ENCODE measurements around the gene NOL3. TPM values are rescaled to one million over a fixed set of nuclear protein-coding genes. Genes with fewer than 3 reads are reported as not detected.

Gene NOL3
- total and polyA plus RNA-seq, 2 of the 13 experiments (the other 11 are each of a cell fraction or from before 2014, with no cell fraction given), result 5.7 to 20.5 TPM

DNA sequence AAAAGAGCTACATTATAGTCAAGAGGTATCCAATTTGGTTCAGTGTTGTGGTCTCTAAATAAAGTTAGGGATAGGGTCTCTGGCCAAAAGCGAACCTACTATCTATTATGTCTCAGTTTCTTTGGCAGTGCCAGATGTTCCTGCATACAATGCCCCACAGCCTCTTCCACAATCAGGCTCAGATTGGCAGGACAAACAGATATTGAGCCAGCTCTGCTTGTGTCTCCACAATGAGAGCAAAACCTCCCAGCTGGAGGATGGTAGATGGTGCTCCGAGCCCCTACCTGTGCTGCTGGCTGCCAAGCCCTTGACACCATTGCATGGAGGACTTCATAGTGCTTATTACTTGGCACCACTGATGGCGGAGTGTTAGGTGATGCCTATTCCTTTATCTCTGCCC lies 40.9 kb upstream of the NOL3 start:
- ChIA-PET CTCF (ENCODE audit: low intra/inter-chr PET ratio, low total read pairs) (no interaction called here), POLR2A (interaction anchor here (0.6 to 3.5 kb wide), 6 partner anchors 9 to 107 kb away, joined by 3 to 16 read pairs (median 5); partner anchors contain the start of genes B3GNT9 and CBFB)
- Histone ChIP-seq H3K4me3 (replicated peaks in 1 of 3; ENCODE audit: insufficient read depth in 1 of 3, low read depth in 2 of 3, low read length in 3 of 3) (no peak overlapping the region), H3K4me2 (ENCODE audit: low read depth, low read length) (no peak overlapping the region), H3K4me1 (ENCODE audit: insufficient read depth, low read length) (no peaks in the 10 kb centered on the region; the same call in 1 of the 2 replicates), H3K9me3 (ENCODE audit: low read length) (no peaks in the 10 kb centered on the region), H2AFZ (ENCODE audit: low read length) (no peak overlapping the region), H3K36me3 (replicated peaks in 1 of 2; ENCODE audit: control insufficient read depth in 1 of 2, insufficient read depth in 2 of 2, low read length in 2 of 2) (peaks cover 58 to 84% of the 10 kb centered on the region in 2 experiments), H3K9ac (ENCODE audit: insufficient read depth, low read depth, low read length) (no peak overlapping the region), H4K20me1 (ENCODE audit: insufficient read depth, low read length) (peaks cover 14% of the 10 kb centered on the region), H3K27me3 (ENCODE audit: control insufficient read depth in 1 of 2, insufficient read depth in 2 of 2, low read length in 2 of 2) (no peaks in the 10 kb centered on the region), H3K79me2 (ENCODE audit: insufficient read depth, low read length) (peaks cover 19% of the 10 kb centered on the region), H3K27ac (ENCODE audit: extremely low read length, insufficient read depth, low read length) (no peak overlapping the region)
- ATAC-seq (peak; percentile 22; the same call in 2 of the 3 replicates), FAIRE-seq (no peak), DNase-seq (ENCODE audit: low spot score) (no peak)
- BruUV-seq (replicated peaks), result no TSS peak
- WGBS (ENCODE audit: low lambda C conversion rate), result 97% methylated on average over 3 of the region's 3 CpGs
- in situ Hi-C loops (cut with HindIII; ENCODE audit: extremely low pct_ligation_motif_present, low pct_unique_long_range_greater_than_20kb) (no loop called here), intact Hi-C loops (cut with micrococcal nuclease; ENCODE audit: unreplicated experiment) (no loop called here)
- TF ChIP-seq RBFOX2 (IDR thresholded peaks at IDR 0.05; ENCODE audit: low read depth, low read length) (0 out of 2 replicates have a peak, but pooled peaks have one; percentile 13), SMC3 (IDR thresholded peaks at IDR 0.05; ENCODE audit: low read length) (no peak), E2F1 (CRISPR knock-in tag; IDR thresholded peaks at IDR 0.05) (no peak), ZFP36L1 (CRISPR knock-in tag; IDR thresholded peaks at IDR 0.05) (no peak), ZNF441 (CRISPR knock-in tag; IDR thresholded peaks at IDR 0.05; ENCODE audit: borderline replicate concordance) (no peak)

DNA sequence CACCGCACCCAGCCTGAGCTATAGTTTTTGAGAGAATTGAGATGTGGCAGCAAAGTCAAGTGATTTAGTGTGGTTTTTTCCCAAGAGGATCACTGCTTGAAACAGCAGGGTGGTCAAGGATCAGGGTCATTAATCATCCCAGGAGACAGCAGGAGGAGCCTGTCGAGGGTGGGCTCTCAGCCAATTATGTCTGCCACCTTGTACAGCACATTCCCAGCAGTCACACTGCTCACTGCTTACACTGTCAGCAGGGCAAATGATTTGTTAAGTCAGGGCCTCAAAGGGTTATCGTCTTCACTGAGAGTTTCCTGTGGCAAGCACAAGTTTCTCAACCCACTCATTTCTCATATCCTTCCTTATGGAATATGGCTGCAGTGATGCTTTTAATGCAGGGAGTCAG lies 32.7 kb upstream of the NOL3 start:
- Histone ChIP-seq H3K36me3 (replicated peaks in 1 of 2; ENCODE audit: control insufficient read depth in 1 of 2, insufficient read depth in 2 of 2, low read length in 2 of 2) (peaks cover 68 to 96% of the 10 kb centered on the region in 2 experiments), H3K27me3 (ENCODE audit: control insufficient read depth in 1 of 2, insufficient read depth in 2 of 2, low read length in 2 of 2) (no peaks in the 10 kb centered on the region), H4K20me1 (ENCODE audit: insufficient read depth, low read length) (no peaks in the 10 kb centered on the region), H3K4me1 (ENCODE audit: insufficient read depth, low read length) (no peaks in the 10 kb centered on the region), H3K9ac (ENCODE audit: insufficient read depth, low read depth, low read length) (no peak overlapping the region), H3K4me3 (replicated peaks in 1 of 3; ENCODE audit: insufficient read depth in 1 of 3, low read depth in 2 of 3, low read length in 3 of 3) (no peak overlapping the region), H3K9me3 (ENCODE audit: low read length) (no peaks in the 10 kb centered on the region), H3K27ac (ENCODE audit: extremely low read length, insufficient read depth, low read length) (no peak overlapping the region), H3K4me2 (ENCODE audit: low read depth, low read length) (no peak overlapping the region), H2AFZ (ENCODE audit: low read length) (no peak overlapping the region), H3K79me2 (ENCODE audit: insufficient read depth, low read length) (no peaks in the 10 kb centered on the region)
- no TSS peak for BruUV-seq (replicated peaks)
- ChIA-PET CTCF (ENCODE audit: low intra/inter-chr PET ratio, low total read pairs) (no interaction called here), POLR2A (interaction anchor here (1.6 kb wide), 1 partner anchor 21 kb away, joined by 3 read pairs; no protein-coding TSS in a partner anchor)
- ATAC-seq (no peak), FAIRE-seq (no peak), DNase-seq (ENCODE audit: low spot score) (no peak)
- in situ Hi-C loops (cut with HindIII; ENCODE audit: extremely low pct_ligation_motif_present, low pct_unique_long_range_greater_than_20kb) (no loop called here), intact Hi-C loops (cut with micrococcal nuclease; ENCODE audit: unreplicated experiment) (no loop called here)
- TF ChIP-seq ZNF552 (CRISPR knock-in tag; IDR thresholded peaks at IDR 0.05; ENCODE audit: borderline replicate concordance) (no peak), MEIS2 (CRISPR knock-in tag; IDR thresholded peaks at IDR 0.05) (peak; percentile 47; the same call in 1 of the 2 replicates), HOXA5 (CRISPR knock-in tag; IDR thresholded peaks at IDR 0.05) (peak; percentile 86; the same call in 1 of the 2 replicates), TCF12 (IDR thresholded peaks at IDR 0.05) (no peak), TCF12 (CRISPR knock-in tag; IDR thresholded peaks at IDR 0.05) (no peak), HNRNPK (IDR thresholded peaks at IDR 0.05; ENCODE audit: low read depth, low read length, poor library complexity, severe bottlenecking) (no peak), MXI1 (IDR thresholded peaks at IDR 0.05; ENCODE audit: borderline replicate concordance, low read depth, low read length) (no peak), ZNF530 (CRISPR knock-in tag; IDR thresholded peaks at IDR 0.05; ENCODE audit: low read depth) (no peak)
- TF ChIP-seq, protein P1, sequence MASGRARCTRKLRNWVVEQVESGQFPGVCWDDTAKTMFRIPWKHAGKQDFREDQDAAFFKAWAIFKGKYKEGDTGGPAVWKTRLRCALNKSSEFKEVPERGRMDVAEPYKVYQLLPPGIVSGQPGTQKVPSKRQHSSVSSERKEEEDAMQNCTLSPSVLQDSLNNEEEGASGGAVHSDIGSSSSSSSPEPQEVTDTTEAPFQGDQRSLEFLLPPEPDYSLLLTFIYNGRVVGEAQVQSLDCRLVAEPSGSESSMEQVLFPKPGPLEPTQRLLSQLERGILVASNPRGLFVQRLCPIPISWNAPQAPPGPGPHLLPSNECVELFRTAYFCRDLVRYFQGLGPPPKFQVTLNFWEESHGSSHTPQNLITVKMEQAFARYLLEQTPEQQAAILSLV (CRISPR knock-in tag; IDR thresholded peaks at IDR 0.05; ENCODE audit: borderline replicate concordance), result no peak
- TF ChIP-seq, protein P2, sequence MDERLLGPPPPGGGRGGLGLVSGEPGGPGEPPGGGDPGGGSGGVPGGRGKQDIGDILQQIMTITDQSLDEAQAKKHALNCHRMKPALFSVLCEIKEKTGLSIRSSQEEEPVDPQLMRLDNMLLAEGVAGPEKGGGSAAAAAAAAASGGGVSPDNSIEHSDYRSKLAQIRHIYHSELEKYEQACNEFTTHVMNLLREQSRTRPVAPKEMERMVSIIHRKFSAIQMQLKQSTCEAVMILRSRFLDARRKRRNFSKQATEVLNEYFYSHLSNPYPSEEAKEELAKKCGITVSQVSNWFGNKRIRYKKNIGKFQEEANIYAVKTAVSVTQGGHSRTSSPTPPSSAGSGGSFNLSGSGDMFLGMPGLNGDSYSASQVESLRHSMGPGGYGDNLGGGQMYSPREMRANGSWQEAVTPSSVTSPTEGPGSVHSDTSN (CRISPR knock-in tag; IDR thresholded peaks at IDR 0.05), result 0 out of 2 replicates have a peak, but pooled peaks have one; percentile 38
- TF ChIP-seq, protein P3, sequence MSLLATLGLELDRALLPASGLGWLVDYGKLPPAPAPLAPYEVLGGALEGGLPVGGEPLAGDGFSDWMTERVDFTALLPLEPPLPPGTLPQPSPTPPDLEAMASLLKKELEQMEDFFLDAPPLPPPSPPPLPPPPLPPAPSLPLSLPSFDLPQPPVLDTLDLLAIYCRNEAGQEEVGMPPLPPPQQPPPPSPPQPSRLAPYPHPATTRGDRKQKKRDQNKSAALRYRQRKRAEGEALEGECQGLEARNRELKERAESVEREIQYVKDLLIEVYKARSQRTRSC (CRISPR knock-in tag; IDR thresholded peaks at IDR 0.05; ENCODE audit: low read depth), result no peak
- WGBS (ENCODE audit: low lambda C conversion rate), result 90% methylated on average over 3 of the region's 3 CpGs
